Hepatocyte (in vitro differentiated cells): ENCODE data around the gene PPP1R1B.

Source experiments
- EZH2 ChIP-seq: fragments of 200-600 bp; sonication (generic); IDR thresholded peaks from 2 replicates; pipeline ENCODE4 v1.6.1; 2016; ENCODE audit warnings: antibody characterized with exemption, mild to moderate bottlenecking, borderline replicate concordance
- TF ChIP-seq, protein P1 (sequence below): fragments of 200-600 bp; sonication (generic); IDR thresholded peaks from 2 replicates; pipeline ENCODE4 v1.5.1; 2016; ENCODE audit warnings: antibody characterized with exemption, mild to moderate bottlenecking; ENCODE audit not compliant: poor library complexity

DNA sequence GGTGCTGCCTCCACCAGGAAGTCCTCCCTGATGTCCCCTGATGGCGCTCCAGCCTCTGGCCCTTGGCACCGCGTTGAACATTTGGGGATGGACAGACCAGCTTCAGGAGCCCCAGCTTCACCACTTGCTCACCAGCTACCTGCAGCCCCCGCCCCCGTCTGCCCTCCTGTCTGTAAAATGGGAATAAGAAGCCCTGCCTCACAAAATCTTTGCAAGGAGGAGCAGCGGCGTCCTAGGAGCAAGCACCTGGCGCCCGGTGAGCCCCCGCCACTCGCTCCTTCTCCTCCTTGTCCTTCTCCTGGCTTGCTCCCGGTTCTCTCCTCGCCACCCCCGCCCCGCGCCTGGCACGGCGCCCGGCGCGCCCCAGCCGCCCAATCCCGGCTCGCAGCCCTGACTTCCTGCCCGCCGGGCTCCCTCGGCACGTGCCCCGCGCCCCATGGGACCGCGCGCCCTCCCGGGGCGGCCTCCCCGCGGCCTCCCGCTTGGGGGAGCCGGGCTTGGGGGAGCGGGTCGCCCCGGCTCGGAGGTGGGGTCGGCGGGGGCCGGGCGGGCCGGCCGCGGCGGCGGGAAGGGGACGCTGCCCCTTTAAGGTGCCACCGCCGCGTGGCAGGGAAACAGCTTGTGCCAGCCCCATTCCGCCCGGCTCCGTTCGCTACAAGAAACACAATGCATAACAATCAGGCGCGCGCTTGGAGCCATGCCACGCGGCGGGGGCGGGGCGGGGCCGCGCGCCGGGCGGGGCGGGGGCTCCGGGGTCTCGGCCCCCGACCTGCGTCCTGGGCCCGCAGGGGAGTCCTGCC, 9.1 kb upstream of the PPP1R1B start:
- TF ChIP-seq, protein P1, sequence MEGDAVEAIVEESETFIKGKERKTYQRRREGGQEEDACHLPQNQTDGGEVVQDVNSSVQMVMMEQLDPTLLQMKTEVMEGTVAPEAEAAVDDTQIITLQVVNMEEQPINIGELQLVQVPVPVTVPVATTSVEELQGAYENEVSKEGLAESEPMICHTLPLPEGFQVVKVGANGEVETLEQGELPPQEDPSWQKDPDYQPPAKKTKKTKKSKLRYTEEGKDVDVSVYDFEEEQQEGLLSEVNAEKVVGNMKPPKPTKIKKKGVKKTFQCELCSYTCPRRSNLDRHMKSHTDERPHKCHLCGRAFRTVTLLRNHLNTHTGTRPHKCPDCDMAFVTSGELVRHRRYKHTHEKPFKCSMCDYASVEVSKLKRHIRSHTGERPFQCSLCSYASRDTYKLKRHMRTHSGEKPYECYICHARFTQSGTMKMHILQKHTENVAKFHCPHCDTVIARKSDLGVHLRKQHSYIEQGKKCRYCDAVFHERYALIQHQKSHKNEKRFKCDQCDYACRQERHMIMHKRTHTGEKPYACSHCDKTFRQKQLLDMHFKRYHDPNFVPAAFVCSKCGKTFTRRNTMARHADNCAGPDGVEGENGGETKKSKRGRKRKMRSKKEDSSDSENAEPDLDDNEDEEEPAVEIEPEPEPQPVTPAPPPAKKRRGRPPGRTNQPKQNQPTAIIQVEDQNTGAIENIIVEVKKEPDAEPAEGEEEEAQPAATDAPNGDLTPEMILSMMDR: no peak
- TF ChIP-seq EZH2: no peak
